GM12801 (cell line): Measurements from ENCODE around the gene UGGT2.

Experiments
- TF ChIP-seq, protein P1 (sequence below): IDR thresholded peaks from one replicate; pipeline ENCODE4 v1.5.1; 2011; ENCODE audit warnings: control low read depth; ENCODE audit not compliant: insufficient read length; ENCODE audit errors: extremely low read depth

UGGT2 gene

GRCh38 chr13:95822303-95822702 is 230.9 kb downstream of the UGGT2 start:
- TF ChIP-seq, protein P1, sequence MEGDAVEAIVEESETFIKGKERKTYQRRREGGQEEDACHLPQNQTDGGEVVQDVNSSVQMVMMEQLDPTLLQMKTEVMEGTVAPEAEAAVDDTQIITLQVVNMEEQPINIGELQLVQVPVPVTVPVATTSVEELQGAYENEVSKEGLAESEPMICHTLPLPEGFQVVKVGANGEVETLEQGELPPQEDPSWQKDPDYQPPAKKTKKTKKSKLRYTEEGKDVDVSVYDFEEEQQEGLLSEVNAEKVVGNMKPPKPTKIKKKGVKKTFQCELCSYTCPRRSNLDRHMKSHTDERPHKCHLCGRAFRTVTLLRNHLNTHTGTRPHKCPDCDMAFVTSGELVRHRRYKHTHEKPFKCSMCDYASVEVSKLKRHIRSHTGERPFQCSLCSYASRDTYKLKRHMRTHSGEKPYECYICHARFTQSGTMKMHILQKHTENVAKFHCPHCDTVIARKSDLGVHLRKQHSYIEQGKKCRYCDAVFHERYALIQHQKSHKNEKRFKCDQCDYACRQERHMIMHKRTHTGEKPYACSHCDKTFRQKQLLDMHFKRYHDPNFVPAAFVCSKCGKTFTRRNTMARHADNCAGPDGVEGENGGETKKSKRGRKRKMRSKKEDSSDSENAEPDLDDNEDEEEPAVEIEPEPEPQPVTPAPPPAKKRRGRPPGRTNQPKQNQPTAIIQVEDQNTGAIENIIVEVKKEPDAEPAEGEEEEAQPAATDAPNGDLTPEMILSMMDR: no peak

GRCh38 chr13:95814495-95814894 is 238.7 kb downstream of the UGGT2 start:
- TF ChIP-seq, protein P1: no peak

GRCh38 chr13:95813139-95813538 is 240.1 kb downstream of the UGGT2 start:
- TF ChIP-seq, protein P1: no peak

DNA sequence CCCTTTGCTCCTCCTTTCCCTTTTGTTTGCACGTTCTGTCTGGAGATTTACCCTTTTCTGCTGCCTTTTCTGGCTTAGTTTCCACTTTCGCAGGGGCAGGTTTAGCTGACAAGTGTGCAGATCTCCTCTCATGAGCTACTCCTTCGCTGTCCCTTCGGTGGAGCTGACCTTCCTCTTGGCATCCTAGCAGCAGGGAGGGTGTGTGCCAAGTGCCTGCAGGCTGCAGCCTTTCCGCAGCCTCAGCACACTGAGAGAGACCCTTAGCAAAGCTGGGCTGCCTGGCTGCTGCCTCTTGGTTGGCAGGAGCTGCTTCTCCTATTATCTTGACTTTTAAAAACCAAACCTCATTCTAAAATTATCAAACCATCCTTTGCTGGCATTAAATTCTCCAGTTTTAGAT is 243.8 kb downstream of the UGGT2 start:
- TF ChIP-seq, protein P1: no peak

GRCh38 chr13:95805921-95806320 is 247.3 kb downstream of the UGGT2 start:
- TF ChIP-seq, protein P1: no peak

GRCh38 chr13:95801825-95802224 is 251.4 kb downstream of the UGGT2 start:
- TF ChIP-seq, protein P1: no peak

GRCh38 chr13:95800436-95800835 is 252.8 kb downstream of the UGGT2 start:
- TF ChIP-seq, protein P1: no peak

DNA sequence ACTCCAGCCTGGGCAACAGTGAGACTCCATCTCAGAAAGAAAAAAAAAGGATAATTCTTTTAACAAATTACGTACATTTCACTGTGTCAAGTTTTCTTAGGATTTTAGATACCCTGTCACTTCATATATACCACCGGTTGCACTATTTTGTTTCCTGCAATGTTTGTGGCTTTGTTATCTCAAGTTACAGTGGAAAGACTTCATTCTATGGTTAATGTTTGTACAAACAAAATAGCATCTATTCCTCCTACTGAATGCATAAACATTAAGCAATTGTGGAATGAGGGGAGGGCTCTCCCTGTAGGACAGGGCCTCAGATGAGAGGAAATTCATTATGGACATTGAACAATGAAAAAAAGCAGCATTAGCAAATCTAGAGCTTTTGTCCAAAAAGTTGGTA is 256.2 kb downstream of the UGGT2 start:
- TF ChIP-seq, protein P1: no peak
